ENCODE measurements around the gene TNS3.

Gene TNS3

GRCh38 chr7:47484923-47485639 is 96.8 kb downstream of the TNS3 start:
- DNase-seq (ENCODE audit: low read depth), result no peak

- no peak for DNase-seq (ENCODE audit: low read depth)
Observed at GRCh38 chr7:47484457-47484856, 97.5 kb downstream of the TNS3 start.

GRCh38 chr7:47483604-47484273 is 98.2 kb downstream of the TNS3 start:
- DNase-seq (ENCODE audit: low read depth), result no peak

- peak; percentile 78 for DNase-seq (ENCODE audit: low read depth)
Observed at GRCh38 chr7:47482013-47482875, 99.7 kb downstream of the TNS3 start.

GRCh38 chr7:47481541-47482012 is 100.3 kb downstream of the TNS3 start:
- DNase-seq (ENCODE audit: low read depth), result no peak

GRCh38 chr7:47480576-47481538 is 101.1 kb downstream of the TNS3 start:
- no peak for DNase-seq (ENCODE audit: low read depth)

GRCh38 chr7:47479821-47480575 is 101.9 kb downstream of the TNS3 start:
- DNase-seq (ENCODE audit: low read depth), result no peak

- no peak for DNase-seq (ENCODE audit: low read depth)
Observed at GRCh38 chr7:47478926-47479711, 102.8 kb downstream of the TNS3 start.

GRCh38 chr7:47478017-47478344 is 103.9 kb downstream of the TNS3 start:
- DNase-seq (ENCODE audit: low read depth), result no peak

GRCh38 chr7:47477191-47478016 is 104.5 kb downstream of the TNS3 start:
- no peak for DNase-seq (ENCODE audit: low read depth)

GRCh38 chr7:47475880-47476227 is 106.1 kb downstream of the TNS3 start:
- DNase-seq (ENCODE audit: low read depth), result no peak

- peak; percentile 83 for DNase-seq (ENCODE audit: low read depth)
Observed at GRCh38 chr7:47474937-47475879, 106.7 kb downstream of the TNS3 start.

GRCh38 chr7:47474211-47474936 is 107.5 kb downstream of the TNS3 start:
- DNase-seq (ENCODE audit: low read depth), result no peak

- no peak for DNase-seq (ENCODE audit: low read depth)
Observed at GRCh38 chr7:47473499-47474210, 108.3 kb downstream of the TNS3 start.

- no peak for DNase-seq (ENCODE audit: low read depth)
Observed at GRCh38 chr7:47472444-47473157, 109.3 kb downstream of the TNS3 start.

GRCh38 chr7:47471831-47472230 is 110.1 kb downstream of the TNS3 start:
- no peak for DNase-seq (ENCODE audit: low read depth)

Measured in GM04503 (cell line).